GM21515 (cell line): ENCODE results near the gene PREB.
"Not testable (repeated sequence)": the region's sequence is repeated elsewhere in the genome, so short reads cannot be mapped to it uniquely, and the experiment has no call there.

ENCODE experiments used
- ATAC-seq: cut with Tn5 transposase; IDR thresholded peaks from one replicate; pipeline ENCODE4 v1.9.1; 2021; ENCODE audit not compliant: unreplicated experiment

Gene PREB, protein sequence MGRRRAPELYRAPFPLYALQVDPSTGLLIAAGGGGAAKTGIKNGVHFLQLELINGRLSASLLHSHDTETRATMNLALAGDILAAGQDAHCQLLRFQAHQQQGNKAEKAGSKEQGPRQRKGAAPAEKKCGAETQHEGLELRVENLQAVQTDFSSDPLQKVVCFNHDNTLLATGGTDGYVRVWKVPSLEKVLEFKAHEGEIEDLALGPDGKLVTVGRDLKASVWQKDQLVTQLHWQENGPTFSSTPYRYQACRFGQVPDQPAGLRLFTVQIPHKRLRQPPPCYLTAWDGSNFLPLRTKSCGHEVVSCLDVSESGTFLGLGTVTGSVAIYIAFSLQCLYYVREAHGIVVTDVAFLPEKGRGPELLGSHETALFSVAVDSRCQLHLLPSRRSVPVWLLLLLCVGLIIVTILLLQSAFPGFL

DNA sequence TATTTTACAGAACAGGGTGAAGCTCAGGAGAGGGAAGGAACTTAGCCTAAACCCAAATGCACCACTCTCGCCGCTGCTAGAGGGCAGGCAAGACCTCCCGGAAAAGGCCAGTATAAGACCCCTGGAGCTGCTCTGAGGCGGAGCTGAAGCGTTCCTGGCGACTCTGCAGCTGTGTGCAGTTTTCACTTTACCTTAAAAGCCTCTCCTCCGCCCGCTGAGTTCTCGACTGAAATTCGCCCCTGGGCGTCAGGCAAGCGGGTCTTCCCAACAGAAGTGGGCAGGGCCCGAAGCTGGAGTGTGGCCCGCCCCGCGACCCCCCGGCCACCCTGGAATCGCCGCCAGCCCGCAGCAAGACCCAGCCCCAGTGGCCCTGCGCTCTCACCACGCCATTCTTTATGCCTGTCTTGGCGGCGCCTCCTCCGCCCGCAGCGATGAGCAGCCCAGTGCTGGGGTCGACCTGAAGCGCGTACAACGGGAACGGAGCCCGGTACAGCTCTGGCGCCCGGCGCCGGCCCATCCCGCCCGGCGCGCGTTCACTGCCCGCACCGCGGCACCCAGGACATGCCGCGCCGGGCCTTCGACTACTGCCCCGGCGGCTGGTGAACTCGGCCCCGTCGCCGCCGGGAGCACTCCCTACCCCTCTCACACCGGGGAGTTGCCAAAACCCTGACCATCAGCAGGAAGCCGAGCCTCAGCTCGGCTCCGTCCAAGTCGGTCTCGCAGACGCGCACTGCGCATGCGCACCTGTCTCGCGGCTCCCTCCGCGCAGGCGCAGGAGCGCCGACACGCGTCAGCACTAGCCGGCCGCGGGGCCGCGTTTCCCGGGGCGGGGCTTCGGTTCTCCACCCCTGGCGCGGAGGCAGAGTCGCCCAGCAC, at the start of gene PREB:
Gene PREB (minus strand): TSS at position 732 of the 876 bp plus-strand sequence. CDS start 215 bp downstream, at position 517.
- ATAC-seq = peak; percentile 86

GRCh38 chr2:27184115-27184514, 49.7 kb upstream of the PREB start:
- no peak for ATAC-seq

- ATAC-seq = no peak
Measured at GRCh38 chr2:27182346-27182745, 47.9 kb upstream of the PREB start.

DNA sequence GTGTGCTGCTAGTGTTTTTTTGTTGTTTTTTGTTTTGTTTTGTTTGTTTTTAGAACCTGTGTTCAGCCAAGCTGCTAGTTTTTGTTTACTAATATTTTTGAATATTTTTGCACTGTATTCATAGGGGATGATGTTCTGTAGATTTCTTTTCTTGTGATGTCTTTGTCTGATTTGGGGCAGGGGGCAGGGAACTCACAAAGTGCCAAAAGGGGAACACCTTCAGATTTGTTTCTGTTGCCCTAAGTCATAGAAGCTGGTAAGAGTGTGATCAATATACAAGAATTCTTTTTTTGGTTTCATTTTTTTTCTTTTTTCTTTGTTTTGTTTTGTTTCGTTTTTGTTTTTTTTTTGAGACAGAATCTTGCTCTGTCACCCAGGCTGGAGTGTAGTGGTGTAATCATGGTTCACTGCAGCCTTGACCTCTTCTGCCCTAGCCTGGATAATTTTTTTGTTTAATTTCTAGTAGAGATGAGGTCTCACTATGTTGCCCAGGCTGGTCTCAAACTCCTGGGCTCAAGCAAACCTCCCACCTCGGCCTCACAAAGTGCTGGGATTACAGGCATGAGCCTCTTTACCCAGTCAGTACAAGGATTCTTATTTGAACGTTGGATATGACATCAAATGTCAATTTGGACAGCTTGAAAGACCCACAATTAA, 45.0 kb upstream of the PREB start:
- ATAC-seq = no peak

- no peak for ATAC-seq
Measured at GRCh38 chr2:27178469-27178868, 44.0 kb upstream of the PREB start.

GRCh38 chr2:27177441-27178351, 43.3 kb upstream of the PREB start:
- ATAC-seq = no peak

GRCh38 chr2:27175781-27176180, 41.3 kb upstream of the PREB start:
- ATAC-seq = not testable (repeated sequence)

DNA sequence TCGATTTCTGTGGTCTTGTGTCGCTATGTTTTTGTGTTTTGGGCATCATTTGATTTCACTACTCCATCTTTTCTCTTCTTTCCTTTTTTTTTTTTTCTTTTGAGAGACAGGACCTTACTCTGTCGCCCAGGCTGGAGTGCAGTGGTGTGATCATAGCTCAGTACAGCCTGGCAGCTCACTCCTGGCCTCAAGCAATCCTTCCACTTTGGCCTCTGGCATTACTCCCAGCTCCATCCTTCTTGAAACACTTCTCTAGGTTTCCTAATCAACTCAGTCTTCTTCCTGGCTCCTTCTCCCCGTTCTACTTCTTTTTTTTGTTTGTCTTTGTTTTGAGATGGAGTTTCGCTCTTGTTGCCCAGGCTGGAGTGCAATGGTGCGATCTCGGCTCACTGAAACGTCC, 40.9 kb upstream of the PREB start:
- no peak for ATAC-seq

DNA sequence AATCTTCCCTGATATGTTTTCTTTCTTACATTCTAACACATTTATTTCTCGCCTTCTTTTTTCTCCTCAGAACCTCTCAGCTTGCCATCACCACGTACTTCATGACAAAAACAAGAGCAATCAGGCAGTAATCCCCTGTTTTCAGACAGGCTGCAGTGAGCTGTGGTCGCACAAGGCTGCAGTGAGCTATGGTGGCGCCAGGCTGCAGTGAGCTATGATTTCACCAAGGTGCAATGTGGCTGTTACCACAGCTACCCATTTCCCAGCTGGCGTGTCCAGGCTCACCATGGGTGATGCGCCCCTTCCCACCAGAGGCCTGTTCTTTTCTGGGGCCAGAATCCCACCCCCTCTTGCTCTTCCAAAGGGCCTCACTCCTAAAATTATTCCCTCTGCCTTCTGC, 40.2 kb upstream of the PREB start:
- ATAC-seq = no peak

GRCh38 chr2:27171351-27171848, 37.0 kb upstream of the PREB start:
- no peak for ATAC-seq

- ATAC-seq = no peak
Measured at GRCh38 chr2:27170581-27171337, 36.3 kb upstream of the PREB start.

DNA sequence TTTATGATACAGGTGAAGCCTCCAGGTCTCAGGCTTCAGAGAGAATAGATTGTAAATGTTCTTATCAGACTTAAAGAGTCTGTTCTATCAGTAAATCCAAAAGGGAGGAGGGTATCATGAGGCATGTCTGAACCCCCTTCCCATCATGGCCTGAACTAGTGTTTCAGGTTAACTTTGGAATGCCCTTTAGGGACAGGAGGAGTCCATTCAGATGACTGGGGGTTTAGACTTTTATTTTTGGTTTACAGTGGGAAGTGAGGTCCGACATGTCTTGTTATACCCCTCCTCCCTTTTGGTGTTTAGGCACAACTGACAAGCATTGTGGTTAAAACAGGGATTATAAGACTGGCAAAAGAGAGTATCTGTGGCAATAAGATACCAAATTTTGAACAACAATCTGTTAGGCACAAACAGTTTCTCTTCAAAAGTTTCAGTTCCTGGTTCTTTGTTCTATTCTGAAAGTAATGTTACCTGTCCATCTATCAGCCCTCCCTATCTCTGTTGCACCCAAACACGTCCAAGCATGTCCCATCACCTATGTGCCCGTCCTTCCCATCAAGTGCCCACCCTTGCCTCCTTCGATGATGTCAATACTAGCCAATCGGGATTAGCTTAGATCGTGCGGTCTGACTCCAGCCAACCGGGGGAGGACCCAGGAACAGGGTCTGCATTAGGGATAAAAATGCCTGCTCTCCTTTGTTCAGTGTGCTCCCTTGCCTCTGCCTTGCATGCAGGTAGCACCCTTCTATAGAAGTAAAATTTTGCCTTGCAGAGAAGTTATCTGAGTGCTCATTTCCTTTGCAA, 30.7 kb upstream of the PREB start:
- no peak for ATAC-seq

- no peak for ATAC-seq
Measured at GRCh38 chr2:27162151-27163121, 28.0 kb upstream of the PREB start.

DNA sequence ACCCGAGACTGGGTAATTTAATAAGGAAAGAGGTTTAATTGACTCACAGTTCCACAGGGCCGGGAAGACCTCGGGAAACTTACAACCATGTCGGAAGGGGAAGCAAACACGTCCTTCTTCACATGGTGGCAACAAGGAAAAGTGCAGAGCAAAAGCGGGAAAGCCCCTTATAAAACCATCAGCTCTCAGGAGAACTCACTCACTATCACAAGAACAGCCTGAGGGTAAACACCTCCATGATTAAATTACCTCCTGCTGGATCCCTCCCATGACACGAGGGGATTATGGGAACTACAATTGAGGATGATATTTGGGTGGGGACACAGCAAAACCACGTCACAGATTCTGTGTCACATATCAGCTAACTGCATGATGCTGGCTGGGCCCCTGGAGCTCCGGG, 25.8 kb upstream of the PREB start:
- ATAC-seq = no peak

- no peak for ATAC-seq
Measured at GRCh38 chr2:27159271-27159670, 24.8 kb upstream of the PREB start.

GRCh38 chr2:27158468-27158867, 24.0 kb upstream of the PREB start:
- ATAC-seq = no peak

DNA sequence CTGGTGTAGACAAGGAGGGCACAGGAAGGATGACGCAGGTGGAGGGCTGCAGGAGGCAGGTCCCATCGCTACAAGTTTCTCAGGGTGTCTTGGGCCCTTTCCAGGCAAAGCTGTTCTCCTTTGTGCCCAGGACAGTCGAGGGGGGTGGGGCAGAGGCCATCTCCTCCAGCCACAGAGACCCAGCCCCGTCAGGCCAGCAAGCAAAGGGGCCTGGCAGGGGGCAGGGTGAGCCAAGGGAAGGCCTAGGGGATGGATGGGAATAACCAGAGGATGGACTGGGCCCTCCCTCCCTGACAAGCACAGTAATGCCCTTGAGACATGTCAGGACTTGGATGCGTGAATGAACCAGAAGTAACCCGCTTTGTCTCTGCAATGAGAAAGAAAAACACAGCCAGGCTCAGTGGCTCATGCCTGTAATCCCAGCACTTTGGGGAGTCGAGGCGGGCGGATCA, 20.7 kb upstream of the PREB start:
- ATAC-seq = no peak
